ENCODE data around the gene MAD1L1. TPM values are rescaled to one million over a fixed set of nuclear protein-coding genes. Genes with fewer than 3 reads are reported as not detected.

MAD1L1 gene
- total and polyA plus RNA-seq, 2 donors (not counting 3 experiments of a cell fraction or from before 2014, with no cell fraction given): 34.1 to 42.3 TPM

- DNase-seq (ENCODE audit: low read depth, low spot score): no peak
- Histone ChIP-seq H3K27me3 (ENCODE audit: control insufficient read depth in 2 of 2, insufficient read depth in 2 of 2, low read length in 2 of 2) (no peaks in the 10 kb centered on the region), H3K79me2 (ENCODE audit: control insufficient read depth, insufficient read depth, low read length) (no peaks in the 10 kb centered on the region), H3K36me3 (ENCODE audit: control insufficient read depth in 2 of 2, extremely low read depth in 1 of 2, insufficient read depth in 2 of 2, low read length in 2 of 2) (no peaks in the 10 kb centered on the region), H4K20me1 (replicated peaks; ENCODE audit: control insufficient read depth, extremely low read depth, insufficient read depth, low read length) (no peaks in the 10 kb centered on the region), H3K4me2 (ENCODE audit: insufficient read depth, low read length) (no peak overlapping the region), H3K9me3 (replicated peaks; ENCODE audit: control insufficient read depth, insufficient read depth, low read length) (no peaks in the 10 kb centered on the region), H2AFZ (ENCODE audit: low read depth, low read length) (no peak overlapping the region), H3K27ac (ENCODE audit: insufficient read depth, low read depth, low read length) (no peak overlapping the region), H3K9me1 (replicated peaks; ENCODE audit: control insufficient read depth, extremely low read depth, insufficient read depth, low read length) (no peaks in the 10 kb centered on the region), H3K4me3 (replicated peaks in 1 of 3; ENCODE audit: insufficient read depth in 1 of 3, low read depth in 1 of 3, low read length in 3 of 3) (no peak overlapping the region), H3K4me1 (ENCODE audit: control insufficient read depth, extremely low read depth, insufficient read depth, low read length) (peaks cover 5% of the 10 kb centered on the region), H3K9ac (replicated peaks; ENCODE audit: extremely low read depth, insufficient read depth, low read length) (no peak overlapping the region)
- ChIA-PET POLR2A (no interaction called here), CTCF (interaction anchor here (1.0 to 2.1 kb wide), 2 partner anchors 11 to 14 kb away, joined by 4 read pairs; no protein-coding TSS in a partner anchor)
- dilution Hi-C loops (cut with MboI; ENCODE audit: extremely low pct_ligation_motif_present, low sequenced_read_pairs) (no loop called here), intact Hi-C loops (cut with micrococcal nuclease) (no loop called here)
- no peak for TF ChIP-seq POLR2A (IDR thresholded peaks at IDR 0.05; ENCODE audit: low read depth, low read length)
- no peak for TF ChIP-seq POLR2AphosphoS5 (IDR thresholded peaks at IDR 0.05; ENCODE audit: insufficient read depth, low read depth, low read length)
- no peak for TF ChIP-seq CTCF (IDR thresholded peaks at IDR 0.05; ENCODE audit: extremely low read depth in 1 of 2, insufficient read depth in 1 of 2, low read depth in 1 of 2, low read length in 2 of 2)
- no peak for TF ChIP-seq GATA2 (IDR thresholded peaks at IDR 0.05; ENCODE audit: insufficient read depth, insufficient read length, low read depth, low read length)
- TF ChIP-seq MAX (IDR thresholded peaks at IDR 0.05; ENCODE audit: insufficient read depth, insufficient read length): no peak
- TF ChIP-seq JUN (IDR thresholded peaks at IDR 0.05; ENCODE audit: borderline replicate concordance, insufficient read depth, insufficient read length, low read depth): no peak
- TF ChIP-seq MYC (IDR thresholded peaks at IDR 0.05; ENCODE audit: low read depth, low read length): no peak
- TF ChIP-seq FOS (IDR thresholded peaks at IDR 0.05; ENCODE audit: borderline replicate concordance, insufficient read depth, low read length): no peak
- no peak for TF ChIP-seq EZH2 (IDR thresholded peaks at IDR 0.05; ENCODE audit: borderline replicate concordance, low read depth, low read length, severe bottlenecking)
- no peak for FAIRE-seq
- no TSS peak for BruUV-seq (replicated peaks)
Measured at GRCh38 chr7:2118630-2119190, 114.0 kb downstream of the MAD1L1 start.
